Neural cell (in vitro differentiated cells): ENCODE results near the gene RORC. TPM values are rescaled to one million over a fixed set of nuclear protein-coding genes. Genes with fewer than 3 reads are reported as not detected.

Experiments used
- H2AFZ ChIP-seq: fragments of 200-600, 300-800 bp; sonication (generic), shearing (Covaris generic); 2 replicates; pipeline ENCODE4 v1.6.0; 2014; ENCODE audit warnings: low read depth, mild to moderate bottlenecking, antibody characterized with exemption, low read length, moderate library complexity
- H3F3A ChIP-seq: fragments of 200-600 bp; shearing (Covaris generic); 2 replicates; pipeline ENCODE4 v1.6.1; 2016; ENCODE audit warnings: mild to moderate bottlenecking, moderate library complexity, mixed read lengths, antibody characterized with exemption, low read length; ENCODE audit not compliant: insufficient read depth, poor library complexity, severe bottlenecking
- H3K27ac ChIP-seq: fragments of 200-600, 300-800 bp; sonication (generic), shearing (Covaris generic); 2 replicates; pipeline ENCODE4 v1.5.1; 2014; ENCODE audit warnings: mild to moderate bottlenecking, low read length, moderate library complexity
- H3K27me3 ChIP-seq: fragments of 300-800, 200-600 bp; sonication (generic), shearing (Covaris generic); 2 replicates; pipeline ENCODE4 v1.6.0; 2014; ENCODE audit warnings: mild to moderate bottlenecking, low read depth, low read length, moderate library complexity; ENCODE audit not compliant: insufficient read depth
- H3K36me3 ChIP-seq: fragments of 300-800, 200-600 bp; sonication (generic), shearing (Covaris generic); 2 replicates; pipeline ENCODE4 v1.5.1; 2014; ENCODE audit warnings: mild to moderate bottlenecking, antibody characterized with exemption, low read length, moderate library complexity; ENCODE audit not compliant: insufficient read depth
- H3K4me2 ChIP-seq: fragments of 300-800, 200-600 bp; sonication (generic), shearing (Covaris generic); 2 replicates; pipeline ENCODE4 v1.6.0; 2014; ENCODE audit warnings: mild to moderate bottlenecking, low read length
- H3K4me3 ChIP-seq: fragments of 300-800, 200-600 bp; sonication (generic), shearing (Covaris generic); 2 replicates; pipeline ENCODE4 v1.5.1; 2014; ENCODE audit warnings: mild to moderate bottlenecking, low read length, moderate library complexity
- H3K79me2 ChIP-seq: fragments of 200-600 bp; shearing (Covaris generic); replicated peaks from 2 replicates; pipeline ENCODE4 v1.6.0; 2014; ENCODE audit warnings: mild to moderate bottlenecking, low read length, moderate library complexity; ENCODE audit not compliant: insufficient read depth
- H3K9ac ChIP-seq: fragments of 300-800, 200-600 bp; sonication (generic), shearing (Covaris generic); 2 replicates; pipeline ENCODE4 v1.6.1; 2016; ENCODE audit warnings: mild to moderate bottlenecking, low read length, mixed read lengths
- H3K9me2 ChIP-seq: fragments of 200-600 bp; shearing (Covaris generic); 2 replicates; pipeline ENCODE4 v1.6.1; 2016; ENCODE audit warnings: mild to moderate bottlenecking, low read length, mixed read lengths; ENCODE audit not compliant: insufficient read depth
- H3K9me3 ChIP-seq: fragments of 200-600, 300-800 bp; sonication (generic), shearing (Covaris generic); 2 replicates; pipeline ENCODE4 v1.6.1; 2016; ENCODE audit warnings: mild to moderate bottlenecking, mixed run types, low read length, moderate library complexity, mixed read lengths
- H4K20me1 ChIP-seq: fragments of 200-600 bp; shearing (Covaris generic); 2 replicates; pipeline ENCODE4 v1.6.1; 2016; ENCODE audit warnings: mild to moderate bottlenecking, mixed run types; ENCODE audit not compliant: insufficient read depth
- EP300 ChIP-seq: fragments of 450-650 bp; conservative IDR thresholded peaks from 2 replicates; pipeline ENCODE4 v1.6.1; 2014; ENCODE audit warnings: antibody characterized with exemption, mild to moderate bottlenecking, moderate library complexity; ENCODE audit not compliant: poor library complexity, severe bottlenecking
- EZH2 ChIP-seq: fragments of 200-600, 300-800 bp; shearing (Covaris generic), sonication (generic); IDR thresholded peaks from 2 replicates; pipeline ENCODE4 v1.6.1; 2014; ENCODE audit warnings: antibody characterized with exemption, low read length, borderline replicate concordance, mild to moderate bottlenecking; ENCODE audit not compliant: insufficient read depth, poor library complexity, severe bottlenecking
- MXI1 ChIP-seq: fragments of 450-650 bp; conservative IDR thresholded peaks from 2 replicates; pipeline ENCODE4 v1.6.1; 2014; ENCODE audit warnings: antibody characterized with exemption, mild to moderate bottlenecking; ENCODE audit not compliant: poor library complexity, severe bottlenecking
- POLR2AphosphoS5 ChIP-seq: IDR thresholded peaks from 2 replicates; pipeline ENCODE4 v1.6.1; 2012
- RAD21 ChIP-seq: fragments of 450-650 bp; conservative IDR thresholded peaks from 2 replicates; pipeline ENCODE4 v1.6.1; 2014; ENCODE audit warnings: antibody characterized with exemption, mild to moderate bottlenecking, moderate library complexity
- SMC3 ChIP-seq: fragments of 450-650 bp; conservative IDR thresholded peaks from 2 replicates; pipeline ENCODE4 v1.6.1; 2014; ENCODE audit warnings: antibody characterized with exemption, mild to moderate bottlenecking, moderate library complexity; ENCODE audit not compliant: poor library complexity
- TAF1 ChIP-seq: IDR thresholded peaks from 2 replicates; pipeline ENCODE4 v1.6.1; 2012; ENCODE audit warnings: low read depth
- polyA plus RNA-seq: library from polyadenylated mRNA; depleted of rRNA; stranded (reverse); fragments of >200 nt; gene quantifications from 2 replicates; pipeline ENCODE4 v1.2.3, GENCODE V29; 2014
- TF ChIP-seq, protein P1 (sequence below): IDR thresholded peaks from 2 replicates; pipeline ENCODE4 v1.6.1; 2012; ENCODE audit warnings: borderline replicate concordance
- TF ChIP-seq, protein P2 (sequence below): fragments of 450-650 bp; IDR thresholded peaks from 2 replicates; pipeline ENCODE4 v1.5.1; 2014; ENCODE audit warnings: antibody characterized with exemption, mild to moderate bottlenecking, moderate library complexity; ENCODE audit not compliant: poor library complexity, severe bottlenecking

The RORC gene
- polyA plus RNA-seq, 1 donor from 2014 or later: 0.45 TPM

DNA sequence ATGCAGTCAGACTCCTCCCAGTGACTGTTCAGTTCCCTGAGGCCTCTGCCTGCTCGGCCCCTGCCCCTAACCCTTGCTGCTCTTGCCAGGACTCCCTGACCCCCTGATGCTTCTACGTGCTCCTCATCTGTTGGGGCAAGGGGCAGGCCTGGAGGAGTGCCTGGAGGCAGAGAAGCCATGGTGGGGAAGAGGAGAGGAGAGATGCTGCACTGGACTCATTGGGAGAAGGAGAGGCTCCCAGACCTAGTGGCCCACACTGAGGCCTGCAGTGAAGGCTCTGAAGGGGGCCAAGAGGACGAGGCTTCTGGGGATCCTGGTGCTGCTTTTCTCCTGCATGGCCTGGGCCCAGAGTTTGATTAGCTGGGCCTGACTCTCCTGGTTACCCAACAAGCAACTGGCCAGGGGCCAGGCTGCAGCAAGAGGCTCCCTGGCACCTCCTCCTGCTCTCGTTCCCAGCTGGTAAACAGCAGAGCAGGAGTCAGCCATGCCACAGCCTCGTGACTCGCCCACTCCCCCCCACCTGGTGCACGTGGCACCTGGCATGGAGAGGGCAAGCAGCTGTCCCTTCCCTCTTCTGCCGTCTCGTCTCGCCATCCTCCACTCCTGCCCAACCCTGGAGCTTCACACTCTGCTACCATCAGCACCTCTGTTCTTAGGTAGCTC, 847 bp upstream of the RORC start:
- Histone ChIP-seq H3F3A (no peaks in the 10 kb centered on the region), H3K36me3 (no peaks in the 10 kb centered on the region), H3K27me3 (peaks cover 18% of the 10 kb centered on the region), H3K4me3 (no peak overlapping the region), H3K9me3 (no peaks in the 10 kb centered on the region), H3K4me2 (no peak overlapping the region), H3K9ac (no peak overlapping the region), H3K27ac (no peak overlapping the region), H2AFZ (no peak overlapping the region), H3K9me2 (no peaks in the 10 kb centered on the region), H4K20me1 (no peaks in the 10 kb centered on the region), H3K79me2 (no peaks in the 10 kb centered on the region)
- TF ChIP-seq MXI1: no peak
- no peak for TF ChIP-seq RAD21
- TF ChIP-seq EP300: no peak
- TF ChIP-seq, protein P1, sequence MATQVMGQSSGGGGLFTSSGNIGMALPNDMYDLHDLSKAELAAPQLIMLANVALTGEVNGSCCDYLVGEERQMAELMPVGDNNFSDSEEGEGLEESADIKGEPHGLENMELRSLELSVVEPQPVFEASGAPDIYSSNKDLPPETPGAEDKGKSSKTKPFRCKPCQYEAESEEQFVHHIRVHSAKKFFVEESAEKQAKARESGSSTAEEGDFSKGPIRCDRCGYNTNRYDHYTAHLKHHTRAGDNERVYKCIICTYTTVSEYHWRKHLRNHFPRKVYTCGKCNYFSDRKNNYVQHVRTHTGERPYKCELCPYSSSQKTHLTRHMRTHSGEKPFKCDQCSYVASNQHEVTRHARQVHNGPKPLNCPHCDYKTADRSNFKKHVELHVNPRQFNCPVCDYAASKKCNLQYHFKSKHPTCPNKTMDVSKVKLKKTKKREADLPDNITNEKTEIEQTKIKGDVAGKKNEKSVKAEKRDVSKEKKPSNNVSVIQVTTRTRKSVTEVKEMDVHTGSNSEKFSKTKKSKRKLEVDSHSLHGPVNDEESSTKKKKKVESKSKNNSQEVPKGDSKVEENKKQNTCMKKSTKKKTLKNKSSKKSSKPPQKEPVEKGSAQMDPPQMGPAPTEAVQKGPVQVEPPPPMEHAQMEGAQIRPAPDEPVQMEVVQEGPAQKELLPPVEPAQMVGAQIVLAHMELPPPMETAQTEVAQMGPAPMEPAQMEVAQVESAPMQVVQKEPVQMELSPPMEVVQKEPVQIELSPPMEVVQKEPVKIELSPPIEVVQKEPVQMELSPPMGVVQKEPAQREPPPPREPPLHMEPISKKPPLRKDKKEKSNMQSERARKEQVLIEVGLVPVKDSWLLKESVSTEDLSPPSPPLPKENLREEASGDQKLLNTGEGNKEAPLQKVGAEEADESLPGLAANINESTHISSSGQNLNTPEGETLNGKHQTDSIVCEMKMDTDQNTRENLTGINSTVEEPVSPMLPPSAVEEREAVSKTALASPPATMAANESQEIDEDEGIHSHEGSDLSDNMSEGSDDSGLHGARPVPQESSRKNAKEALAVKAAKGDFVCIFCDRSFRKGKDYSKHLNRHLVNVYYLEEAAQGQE: no peak
- TF ChIP-seq EZH2: no peak
- no peak for TF ChIP-seq POLR2AphosphoS5
- TF ChIP-seq, protein P2, sequence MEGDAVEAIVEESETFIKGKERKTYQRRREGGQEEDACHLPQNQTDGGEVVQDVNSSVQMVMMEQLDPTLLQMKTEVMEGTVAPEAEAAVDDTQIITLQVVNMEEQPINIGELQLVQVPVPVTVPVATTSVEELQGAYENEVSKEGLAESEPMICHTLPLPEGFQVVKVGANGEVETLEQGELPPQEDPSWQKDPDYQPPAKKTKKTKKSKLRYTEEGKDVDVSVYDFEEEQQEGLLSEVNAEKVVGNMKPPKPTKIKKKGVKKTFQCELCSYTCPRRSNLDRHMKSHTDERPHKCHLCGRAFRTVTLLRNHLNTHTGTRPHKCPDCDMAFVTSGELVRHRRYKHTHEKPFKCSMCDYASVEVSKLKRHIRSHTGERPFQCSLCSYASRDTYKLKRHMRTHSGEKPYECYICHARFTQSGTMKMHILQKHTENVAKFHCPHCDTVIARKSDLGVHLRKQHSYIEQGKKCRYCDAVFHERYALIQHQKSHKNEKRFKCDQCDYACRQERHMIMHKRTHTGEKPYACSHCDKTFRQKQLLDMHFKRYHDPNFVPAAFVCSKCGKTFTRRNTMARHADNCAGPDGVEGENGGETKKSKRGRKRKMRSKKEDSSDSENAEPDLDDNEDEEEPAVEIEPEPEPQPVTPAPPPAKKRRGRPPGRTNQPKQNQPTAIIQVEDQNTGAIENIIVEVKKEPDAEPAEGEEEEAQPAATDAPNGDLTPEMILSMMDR: no peak
- TF ChIP-seq TAF1: no peak
- no peak for TF ChIP-seq SMC3

DNA sequence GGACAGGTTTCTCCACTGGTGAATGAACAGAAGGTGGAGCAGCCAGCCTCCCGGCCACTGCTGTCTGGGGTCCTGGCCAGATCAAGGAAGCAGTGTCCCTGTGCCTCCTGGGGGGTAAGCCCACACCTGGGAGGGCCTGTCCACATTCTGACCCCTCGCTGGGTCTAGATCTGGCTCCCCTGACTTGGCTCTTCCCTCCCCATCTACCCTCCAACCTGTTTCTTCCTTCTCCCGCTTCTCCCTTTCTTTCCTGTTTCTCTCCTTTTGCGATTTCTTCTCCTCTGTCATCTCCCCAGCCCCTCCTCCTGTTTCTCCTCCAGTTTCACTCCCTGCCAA, 378 bp downstream of the RORC start:
- H3K4me3 ChIP-seq: no peak overlapping the region
- H3K36me3 ChIP-seq: no peaks in the 10 kb centered on the region
- no peak overlapping the region for H3K27ac ChIP-seq
- H3K27me3 ChIP-seq: peaks cover 6% of the 10 kb centered on the region
- no peak overlapping the region for H2AFZ ChIP-seq
- H3K9me3 ChIP-seq: no peaks in the 10 kb centered on the region
- no peak overlapping the region for H3K9ac ChIP-seq
- no peaks in the 10 kb centered on the region for H3F3A ChIP-seq
- TF ChIP-seq SMC3 (no peak), RAD21 (no peak), TAF1 (no peak), POLR2AphosphoS5 (no peak), EZH2 (no peak), MXI1 (no peak), EP300 (no peak)
- TF ChIP-seq, protein P2: no peak
- TF ChIP-seq, protein P1: no peak
- H4K20me1 ChIP-seq: no peaks in the 10 kb centered on the region
- no peaks in the 10 kb centered on the region for H3K9me2 ChIP-seq
- no peaks in the 10 kb centered on the region for H3K79me2 ChIP-seq
- no peak overlapping the region for H3K4me2 ChIP-seq
